NT2/D1 (cell line): ENCODE results near the gene MLLT1.

Source experiments
- SUZ12 ChIP-seq: IDR thresholded peaks from 2 replicates; pipeline ENCODE4 v1.6.1; 2011; ENCODE audit not compliant: insufficient read length, insufficient read depth; ENCODE audit errors: extremely low read depth
- YY1 ChIP-seq: IDR thresholded peaks from 2 replicates; pipeline ENCODE4 v1.6.1; 2011; ENCODE audit not compliant: insufficient read length, insufficient read depth

GRCh38 chr19:6258812-6259311 is 20.9 kb downstream of the MLLT1 start:
- TF ChIP-seq SUZ12, result no peak
- TF ChIP-seq YY1, result no peak
